HG03575 (cell line): ENCODE data around the gene FBXL5.

Experiments
- ATAC-seq: cut with Tn5 transposase; IDR thresholded peaks from one replicate; pipeline ENCODE4 v1.9.1; 2021; ENCODE audit not compliant: unreplicated experiment, insufficient number of reproducible peaks, low FRiP score; ENCODE audit errors: extremely low read depth

Gene FBXL5, protein sequence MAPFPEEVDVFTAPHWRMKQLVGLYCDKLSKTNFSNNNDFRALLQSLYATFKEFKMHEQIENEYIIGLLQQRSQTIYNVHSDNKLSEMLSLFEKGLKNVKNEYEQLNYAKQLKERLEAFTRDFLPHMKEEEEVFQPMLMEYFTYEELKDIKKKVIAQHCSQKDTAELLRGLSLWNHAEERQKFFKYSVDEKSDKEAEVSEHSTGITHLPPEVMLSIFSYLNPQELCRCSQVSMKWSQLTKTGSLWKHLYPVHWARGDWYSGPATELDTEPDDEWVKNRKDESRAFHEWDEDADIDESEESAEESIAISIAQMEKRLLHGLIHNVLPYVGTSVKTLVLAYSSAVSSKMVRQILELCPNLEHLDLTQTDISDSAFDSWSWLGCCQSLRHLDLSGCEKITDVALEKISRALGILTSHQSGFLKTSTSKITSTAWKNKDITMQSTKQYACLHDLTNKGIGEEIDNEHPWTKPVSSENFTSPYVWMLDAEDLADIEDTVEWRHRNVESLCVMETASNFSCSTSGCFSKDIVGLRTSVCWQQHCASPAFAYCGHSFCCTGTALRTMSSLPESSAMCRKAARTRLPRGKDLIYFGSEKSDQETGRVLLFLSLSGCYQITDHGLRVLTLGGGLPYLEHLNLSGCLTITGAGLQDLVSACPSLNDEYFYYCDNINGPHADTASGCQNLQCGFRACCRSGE

GRCh38 chr4:15655223-15656037, at the start of gene FBXL5:
Gene FBXL5, minus strand, starts transcription at chr4:15655357. Its CDS starts 70 bp downstream, at chr4:15655287.
- ATAC-seq = peak; percentile 28

DNA sequence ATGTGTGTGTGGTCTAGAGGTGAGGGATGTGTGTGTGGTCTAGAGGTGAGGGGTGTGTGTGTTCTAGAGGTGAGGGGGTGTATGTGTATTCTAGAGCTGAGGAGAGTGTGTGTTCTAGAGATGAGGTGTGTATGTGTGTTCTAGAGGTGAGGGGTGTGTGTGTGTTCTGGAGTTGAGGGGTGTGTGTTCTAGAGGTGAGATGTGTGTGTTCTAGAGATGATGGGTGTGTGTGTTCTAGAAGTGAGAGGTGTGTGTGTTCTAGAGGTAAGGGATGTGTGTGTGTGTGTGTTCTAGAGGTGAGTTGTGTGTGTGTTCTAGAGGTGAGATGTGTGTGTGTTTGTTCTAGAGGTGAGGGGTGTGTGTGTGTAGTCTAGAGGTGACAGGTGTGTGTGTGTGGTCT, 49.0 kb upstream of the FBXL5 start:
- ATAC-seq = no peak

DNA sequence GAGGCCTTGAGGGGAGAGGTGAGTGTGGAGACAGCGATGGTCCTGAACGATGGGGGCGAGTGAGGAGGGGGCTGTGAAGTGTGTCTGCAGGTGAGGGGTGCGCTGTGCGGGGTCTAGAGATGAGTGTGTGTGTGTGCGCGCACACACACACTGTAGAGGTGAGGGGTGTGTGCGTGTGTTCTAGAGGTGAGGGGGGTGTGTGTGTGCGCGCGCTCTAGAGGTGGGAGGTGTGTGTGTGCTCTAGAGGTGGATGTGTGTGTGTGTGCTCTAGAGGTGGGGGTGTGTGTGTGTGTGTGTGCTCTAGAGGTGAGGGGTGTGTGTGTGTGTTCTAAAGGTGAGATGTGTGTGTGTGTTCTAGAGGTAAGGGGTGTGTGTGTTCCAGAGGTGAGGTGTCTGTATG, 48.3 kb upstream of the FBXL5 start:
- no peak for ATAC-seq

GRCh38 chr4:15702941-15703403, 47.8 kb upstream of the FBXL5 start, which contains the start of gene BST1:
Gene BST1, plus strand, starts transcription at chr4:15703065. Its CDS starts 80 bp downstream, at chr4:15703145.
- no peak for ATAC-seq

DNA sequence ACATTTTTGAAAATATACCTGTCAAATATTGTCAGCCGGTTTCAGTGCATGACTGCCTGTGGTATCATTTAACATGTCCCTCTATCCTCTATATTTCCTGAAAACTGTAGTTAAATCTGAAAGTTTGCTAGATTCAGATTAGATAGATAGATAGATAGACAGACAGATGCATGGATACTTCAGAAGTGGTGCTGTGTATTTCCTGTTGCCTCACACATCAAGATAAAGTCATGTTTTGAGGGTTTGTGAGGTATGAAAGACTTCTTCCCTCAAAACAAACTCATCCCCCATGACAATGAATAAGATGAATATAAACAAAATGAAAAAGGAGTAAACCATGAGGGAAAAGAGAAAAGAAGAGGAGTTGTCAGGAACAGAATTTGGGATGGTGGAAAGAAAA, 41.7 kb upstream of the FBXL5 start:
- no peak for ATAC-seq

DNA sequence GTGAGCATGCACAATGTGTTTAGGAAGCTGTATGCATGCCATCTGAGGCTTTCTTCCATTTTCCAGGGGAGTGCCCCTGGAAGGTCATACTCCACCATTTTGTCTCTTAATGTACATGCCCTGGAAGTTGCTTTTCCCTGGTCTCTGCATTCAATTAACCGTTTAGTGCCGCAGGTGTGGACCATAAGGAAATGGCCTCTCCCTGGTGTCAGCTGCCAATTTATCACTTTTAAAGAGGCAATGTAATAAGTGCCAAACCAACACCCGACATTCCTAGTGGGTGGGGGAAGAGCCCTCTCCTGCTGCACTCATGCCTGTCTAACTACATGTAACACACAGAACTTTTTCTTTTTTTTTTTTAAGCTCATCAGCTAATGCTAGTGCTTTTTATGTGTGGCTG, 40.6 kb upstream of the FBXL5 start:
- no peak for ATAC-seq

- no peak for ATAC-seq
Measured at GRCh38 chr4:15695240-15695699, 40.1 kb upstream of the FBXL5 start.

DNA sequence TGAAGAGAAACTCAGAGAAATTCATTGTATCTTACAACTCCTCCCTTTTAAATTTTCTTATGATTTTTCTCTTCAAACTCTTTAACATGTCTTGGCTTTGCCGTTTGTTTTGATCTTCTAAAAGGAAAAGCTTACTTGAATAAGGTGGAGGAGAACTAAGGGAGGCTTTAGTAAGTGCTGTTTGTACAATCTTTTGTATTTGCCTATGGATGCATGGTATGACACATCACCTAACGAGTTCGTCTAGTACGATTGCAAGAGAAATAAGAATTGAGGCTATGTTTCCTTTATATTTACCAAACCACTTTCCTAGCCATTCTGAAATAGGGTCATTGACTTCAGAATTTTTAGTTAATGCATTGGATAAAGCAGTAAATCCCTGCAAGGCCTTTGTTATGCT, 39.3 kb upstream of the FBXL5 start:
- no peak for ATAC-seq

DNA sequence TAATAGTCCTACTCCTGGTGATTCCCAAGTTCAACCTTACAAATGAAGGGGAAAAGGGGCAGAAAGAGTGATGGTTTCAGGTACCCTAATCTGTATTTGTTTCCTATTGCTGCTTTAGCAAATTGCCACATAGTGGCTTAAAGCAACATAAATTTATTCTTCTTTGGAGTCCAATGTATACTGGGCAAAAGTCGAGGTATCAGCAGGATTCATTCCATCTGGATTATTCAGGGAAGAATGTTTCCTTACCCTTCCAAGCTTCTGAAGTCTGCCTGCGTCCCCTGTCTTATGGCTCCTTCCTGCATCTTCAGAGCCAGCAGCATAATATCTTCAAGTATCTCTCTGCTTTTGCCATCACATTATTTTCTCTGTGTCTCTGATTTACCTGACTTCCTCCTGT, 37.4 kb upstream of the FBXL5 start:
- no peak for ATAC-seq

GRCh38 chr4:15691346-15692135, 36.4 kb upstream of the FBXL5 start:
- no peak for ATAC-seq

DNA sequence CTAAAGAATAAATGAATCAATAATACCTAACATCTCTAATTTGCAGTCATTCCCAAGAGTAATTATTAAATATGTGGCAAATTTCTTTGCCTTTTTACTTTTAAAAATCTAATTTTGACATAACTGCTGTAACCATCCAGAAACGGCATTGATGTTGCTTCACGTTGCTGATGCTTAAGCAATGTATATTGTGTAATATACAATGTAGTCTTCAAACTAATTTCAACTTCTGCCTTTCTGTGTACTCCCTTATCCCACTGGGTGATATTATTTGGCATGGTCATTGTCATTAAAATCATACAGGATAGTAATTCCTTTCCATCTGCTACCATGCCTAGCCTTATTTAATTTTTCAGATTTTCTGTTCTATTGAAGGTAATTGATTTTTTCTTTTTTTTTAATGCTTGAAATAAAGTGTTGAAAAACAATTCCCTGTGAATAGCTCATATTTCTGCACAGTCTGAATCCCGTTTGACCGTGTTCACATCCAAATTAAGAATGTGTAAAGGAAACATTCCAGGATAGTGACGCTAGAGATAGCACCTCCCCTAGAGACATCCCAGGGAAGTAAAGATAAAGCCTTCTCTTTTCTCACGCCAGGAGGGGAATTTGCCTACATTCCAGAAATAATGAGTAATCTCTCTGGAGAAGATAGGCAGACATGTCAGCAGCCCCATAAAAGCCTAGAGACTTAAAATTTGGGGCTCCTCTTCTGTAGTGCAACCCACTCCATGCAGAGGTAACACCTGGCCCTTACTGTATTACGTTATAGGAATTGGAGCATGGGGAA, 35.1 kb upstream of the FBXL5 start:
- ATAC-seq = no peak

DNA sequence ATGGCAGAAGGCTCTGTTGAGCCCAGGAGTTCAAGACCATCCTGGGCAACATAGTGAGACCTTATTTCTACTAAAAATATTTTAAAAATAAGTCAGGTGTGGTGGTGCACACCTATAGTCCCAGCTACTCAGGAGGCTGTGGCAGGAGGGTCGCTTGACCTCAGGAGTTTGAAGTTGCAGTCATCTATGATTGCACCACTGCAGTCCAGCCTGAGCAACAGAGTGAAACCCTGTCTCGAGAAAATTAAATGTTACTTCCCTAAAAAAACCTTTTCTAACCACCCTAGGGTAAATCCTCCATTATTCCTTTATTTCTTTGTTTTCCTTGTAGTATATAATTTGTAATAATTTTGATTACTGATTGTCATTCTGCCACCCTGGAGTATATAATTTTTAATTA, 34.4 kb upstream of the FBXL5 start:
- no peak for ATAC-seq

GRCh38 chr4:15688051-15688450, 32.9 kb upstream of the FBXL5 start:
- no peak for ATAC-seq

DNA sequence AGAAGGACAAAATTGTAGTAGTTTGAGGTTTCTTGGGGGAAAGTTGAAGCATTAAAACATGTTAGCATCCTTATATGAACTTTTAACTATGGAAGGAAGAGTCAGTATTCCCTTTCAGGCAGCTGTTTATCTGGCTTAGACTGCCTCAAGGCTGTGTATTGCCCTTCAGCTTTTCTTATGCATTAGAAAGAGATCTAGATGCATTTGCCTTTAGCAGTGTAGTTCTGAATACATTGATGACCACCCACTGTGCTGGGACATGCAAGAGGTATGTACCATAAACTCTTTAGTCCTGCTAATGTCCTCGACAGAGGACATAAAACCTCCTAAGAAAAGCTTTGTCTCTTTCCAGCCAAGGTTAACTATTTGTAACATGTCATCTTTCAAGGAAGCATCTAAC, 29.3 kb upstream of the FBXL5 start:
- no peak for ATAC-seq

DNA sequence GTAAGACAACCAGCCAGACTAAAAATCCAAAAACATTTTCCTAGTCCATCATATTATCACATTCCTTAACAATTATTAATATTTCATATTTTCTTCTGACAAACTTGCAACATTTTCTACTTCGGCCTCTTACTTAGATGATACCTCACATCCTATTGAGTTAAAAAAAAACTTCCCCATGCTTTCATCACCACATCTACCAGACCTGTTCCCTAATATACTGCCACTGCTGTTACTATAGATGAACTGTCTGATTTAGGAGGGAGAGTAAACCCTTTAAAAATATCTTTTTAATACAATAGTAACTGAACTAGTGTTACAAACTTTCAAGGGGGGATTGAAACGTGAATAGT, 28.0 kb upstream of the FBXL5 start:
- no peak for ATAC-seq

DNA sequence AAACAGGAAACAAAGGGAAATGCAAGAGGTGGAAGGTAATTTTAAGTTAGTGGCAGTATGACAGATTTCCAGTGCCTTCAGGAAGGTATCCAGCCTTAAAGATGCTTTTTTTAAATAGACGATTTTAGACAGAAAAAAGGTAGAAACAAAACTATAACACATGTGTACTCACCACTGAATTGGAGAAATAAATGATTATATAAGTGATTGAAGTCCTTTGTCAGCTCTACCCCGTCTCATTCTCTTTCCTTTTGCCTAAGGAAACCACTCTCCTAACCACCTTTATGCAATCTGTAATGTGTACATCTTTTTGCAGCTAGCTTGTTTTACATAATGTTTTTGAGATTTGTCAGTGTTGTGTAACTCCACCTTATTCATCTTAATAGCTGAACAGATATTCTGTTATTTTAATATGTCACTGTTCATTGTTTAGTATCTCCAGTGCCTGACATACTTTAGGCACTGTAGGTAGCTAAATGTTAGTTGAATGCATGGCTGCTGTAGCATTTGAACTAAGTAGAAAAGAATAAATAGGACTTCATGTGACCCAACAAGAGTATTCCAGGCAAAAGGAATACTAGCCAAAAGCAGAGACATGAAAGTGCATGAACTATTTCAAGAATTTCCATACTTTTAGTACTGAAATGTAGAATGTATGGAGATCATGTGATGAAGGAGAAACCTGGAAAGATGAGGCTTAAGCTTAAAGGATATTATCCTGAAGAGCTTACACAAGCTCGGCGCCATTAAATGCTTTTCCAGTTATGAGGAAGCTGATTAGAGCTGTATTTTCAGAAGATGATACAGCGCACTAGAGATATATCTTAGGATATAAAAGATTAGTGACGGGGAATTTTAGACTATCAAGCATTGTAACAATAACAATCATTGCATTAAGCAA, 27.3 kb upstream of the FBXL5 start:
- no peak for ATAC-seq
